ENCODE results near the gene SCRN1. TPM values are rescaled to one million over a fixed set of nuclear protein-coding genes. Genes with fewer than 3 reads are reported as not detected.

SCRN1 gene
- polyA plus RNA-seq, 1 donor from 2014 or later = 130 TPM

DNA sequence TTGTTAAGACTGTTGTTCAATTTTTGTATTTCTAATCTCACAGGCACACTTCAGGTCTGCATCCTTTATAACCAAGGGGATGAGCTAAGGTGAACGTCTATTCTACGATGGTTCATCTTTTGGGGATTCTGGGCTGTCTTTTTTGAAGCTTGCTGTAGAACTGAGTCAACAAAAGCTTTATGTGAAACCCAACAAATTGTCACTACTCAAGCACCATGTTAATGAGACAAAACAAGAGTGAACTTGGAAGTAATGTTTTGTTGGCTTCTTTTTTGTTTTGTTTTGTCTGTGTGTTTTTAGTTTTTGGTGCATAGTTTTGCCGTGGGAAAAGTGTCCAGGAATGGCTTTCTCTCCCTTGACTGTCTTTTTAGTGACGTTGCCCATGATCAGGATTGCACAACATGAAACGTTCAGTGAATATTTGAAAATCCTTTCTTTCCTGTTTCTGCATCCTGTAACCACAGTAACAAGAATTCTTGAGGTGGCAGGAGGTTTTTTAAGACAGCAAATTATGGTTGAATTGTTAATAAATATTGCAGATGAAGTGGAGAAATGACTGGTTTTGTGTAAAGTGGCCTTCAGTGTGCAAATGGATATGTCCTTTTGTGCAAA is 117.7 kb downstream of the SCRN1 start:
- Histone ChIP-seq H3K4me3 (ENCODE audit: low read length) (no peak overlapping the region), H3K36me3 (ENCODE audit: insufficient read depth, low read length) (no peaks in the 10 kb centered on the region), H3K4me2 (ENCODE audit: low read length) (no peak overlapping the region), H3K9me3 (ENCODE audit: low read length) (no peaks in the 10 kb centered on the region), H3F3A (ENCODE audit: insufficient read depth, low read length, poor library complexity, severe bottlenecking) (no peaks in the 10 kb centered on the region), H3K9me2 (ENCODE audit: insufficient read depth, low read length) (no peaks in the 10 kb centered on the region), H3K27me3 (ENCODE audit: insufficient read depth, low read depth, low read length) (no peaks in the 10 kb centered on the region), H3K27ac (ENCODE audit: low read length) (no peak overlapping the region), H3K9ac (ENCODE audit: low read length) (no peak overlapping the region), H3K79me2 (replicated peaks; ENCODE audit: insufficient read depth, low read length) (no peaks in the 10 kb centered on the region), H2AFZ (ENCODE audit: low read depth, low read length) (no peak overlapping the region), H4K20me1 (ENCODE audit: insufficient read depth) (no peaks in the 10 kb centered on the region)
- TF ChIP-seq, protein P1, sequence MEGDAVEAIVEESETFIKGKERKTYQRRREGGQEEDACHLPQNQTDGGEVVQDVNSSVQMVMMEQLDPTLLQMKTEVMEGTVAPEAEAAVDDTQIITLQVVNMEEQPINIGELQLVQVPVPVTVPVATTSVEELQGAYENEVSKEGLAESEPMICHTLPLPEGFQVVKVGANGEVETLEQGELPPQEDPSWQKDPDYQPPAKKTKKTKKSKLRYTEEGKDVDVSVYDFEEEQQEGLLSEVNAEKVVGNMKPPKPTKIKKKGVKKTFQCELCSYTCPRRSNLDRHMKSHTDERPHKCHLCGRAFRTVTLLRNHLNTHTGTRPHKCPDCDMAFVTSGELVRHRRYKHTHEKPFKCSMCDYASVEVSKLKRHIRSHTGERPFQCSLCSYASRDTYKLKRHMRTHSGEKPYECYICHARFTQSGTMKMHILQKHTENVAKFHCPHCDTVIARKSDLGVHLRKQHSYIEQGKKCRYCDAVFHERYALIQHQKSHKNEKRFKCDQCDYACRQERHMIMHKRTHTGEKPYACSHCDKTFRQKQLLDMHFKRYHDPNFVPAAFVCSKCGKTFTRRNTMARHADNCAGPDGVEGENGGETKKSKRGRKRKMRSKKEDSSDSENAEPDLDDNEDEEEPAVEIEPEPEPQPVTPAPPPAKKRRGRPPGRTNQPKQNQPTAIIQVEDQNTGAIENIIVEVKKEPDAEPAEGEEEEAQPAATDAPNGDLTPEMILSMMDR (IDR thresholded peaks at IDR 0.05; ENCODE audit: poor library complexity, severe bottlenecking) = no peak
- TF ChIP-seq EZH2 (IDR thresholded peaks at IDR 0.05; ENCODE audit: borderline replicate concordance, insufficient read depth, low read length, poor library complexity, severe bottlenecking) (no peak), RAD21 (conservative IDR thresholded peaks at IDR 0.05) (no peak), REST (IDR thresholded peaks at IDR 0.05; ENCODE audit: borderline replicate concordance) (no peak), TAF1 (IDR thresholded peaks at IDR 0.05; ENCODE audit: low read depth) (no peak)

Small RNAs within 50 kb of the gene (small RNA-seq; reads per million reads assigned to genes)
- 0 reads per million in 3 experiments for gene RF01210

Other genes with a start within 250 kb of the SCRN1 start
- gene WIPF3, start 183.3 kb downstream of the SCRN1 start, polyA plus RNA-seq = 3.8 and 4.6 TPM in 2 replicates
- 19.6 and 36.7 TPM in 2 replicates for gene FKBP14, start 36.9 kb upstream of the SCRN1 start, polyA plus RNA-seq
- gene PLEKHA8, start 38.6 kb upstream of the SCRN1 start, polyA plus RNA-seq = 42.7 and 43.1 TPM in 2 replicates
- 70.3 and 75.5 TPM in 2 replicates for gene MTURN, start 145.2 kb upstream of the SCRN1 start, polyA plus RNA-seq

All from neural cell (in vitro differentiated cells).